ENCODE data around the gene IFNGR2. TPM values are rescaled to one million over a fixed set of nuclear protein-coding genes. Genes with fewer than 3 reads are reported as not detected.

The IFNGR2 gene
- total and polyA plus RNA-seq, 2 experiments from 2014 or later: 21.9 to 29.4 TPM

DNA sequence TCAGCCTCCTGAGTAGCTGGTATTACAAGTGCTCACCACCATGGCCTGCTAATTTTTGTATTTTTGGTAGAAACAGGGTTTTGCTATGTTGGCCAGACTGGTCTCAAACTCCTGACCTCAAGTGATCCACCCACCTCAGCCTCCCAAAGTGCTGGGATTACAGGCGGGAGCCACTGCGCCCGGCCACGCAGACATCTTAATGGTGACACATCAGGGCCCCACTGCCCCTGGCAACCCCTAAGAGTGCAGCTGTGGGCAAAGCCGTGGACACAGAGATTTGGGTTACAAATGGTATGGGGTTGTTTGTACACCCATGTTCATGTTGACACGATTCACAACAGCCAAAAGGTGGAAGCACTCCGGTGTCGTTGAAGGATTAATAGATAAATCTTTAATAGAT, 29.8 kb downstream of the IFNGR2 start:
- Histone ChIP-seq H3K27me3 (ENCODE audit: insufficient read depth) (no peaks in the 10 kb centered on the region), H2AFZ (no peak overlapping the region), H3K9me2 (ENCODE audit: insufficient read depth) (no peaks in the 10 kb centered on the region), H3K4me3 (no peak overlapping the region), H3K79me2 (replicated peaks; ENCODE audit: insufficient read depth) (no peaks in the 10 kb centered on the region), H3K4me2 (no peak overlapping the region), H3K4me1 (ENCODE audit: insufficient read depth) (no peaks in the 10 kb centered on the region), H3F3A (replicated peaks; ENCODE audit: low read depth) (0 out of 2 replicates have a peak, but pooled peaks cover 4% of the 10 kb centered on the region), H4K20me1 (replicated peaks; ENCODE audit: insufficient read depth) (peaks cover 4% of the 10 kb centered on the region), H3K27ac (ENCODE audit: low read depth) (no peak overlapping the region), H3K36me3 (ENCODE audit: insufficient read depth) (peaks cover 17% of the 10 kb centered on the region)
- H3K4me3 Mint-ChIP-seq: no peak overlapping the region
- no peak for DNase-seq (ENCODE audit: low spot score)
- H3K36me3 Mint-ChIP-seq (ENCODE audit: low read depth): peaks cover 56% of the 10 kb centered on the region
- no peaks in the 10 kb centered on the region for H3K4me1 Mint-ChIP-seq
- no peaks in the 10 kb centered on the region for H3K9me3 Mint-ChIP-seq
- no peak for TF ChIP-seq ZNF114 (CRISPR knock-in tag; IDR thresholded peaks at IDR 0.05)
- no peak for TF ChIP-seq NANOG (IDR thresholded peaks at IDR 0.05; ENCODE audit: borderline replicate concordance)
- TF ChIP-seq, protein P1, sequence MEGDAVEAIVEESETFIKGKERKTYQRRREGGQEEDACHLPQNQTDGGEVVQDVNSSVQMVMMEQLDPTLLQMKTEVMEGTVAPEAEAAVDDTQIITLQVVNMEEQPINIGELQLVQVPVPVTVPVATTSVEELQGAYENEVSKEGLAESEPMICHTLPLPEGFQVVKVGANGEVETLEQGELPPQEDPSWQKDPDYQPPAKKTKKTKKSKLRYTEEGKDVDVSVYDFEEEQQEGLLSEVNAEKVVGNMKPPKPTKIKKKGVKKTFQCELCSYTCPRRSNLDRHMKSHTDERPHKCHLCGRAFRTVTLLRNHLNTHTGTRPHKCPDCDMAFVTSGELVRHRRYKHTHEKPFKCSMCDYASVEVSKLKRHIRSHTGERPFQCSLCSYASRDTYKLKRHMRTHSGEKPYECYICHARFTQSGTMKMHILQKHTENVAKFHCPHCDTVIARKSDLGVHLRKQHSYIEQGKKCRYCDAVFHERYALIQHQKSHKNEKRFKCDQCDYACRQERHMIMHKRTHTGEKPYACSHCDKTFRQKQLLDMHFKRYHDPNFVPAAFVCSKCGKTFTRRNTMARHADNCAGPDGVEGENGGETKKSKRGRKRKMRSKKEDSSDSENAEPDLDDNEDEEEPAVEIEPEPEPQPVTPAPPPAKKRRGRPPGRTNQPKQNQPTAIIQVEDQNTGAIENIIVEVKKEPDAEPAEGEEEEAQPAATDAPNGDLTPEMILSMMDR (conservative IDR thresholded peaks at IDR 0.05; ENCODE audit: low read depth in 2 of 2): no peak
- no peak for TF ChIP-seq EZH2 (IDR thresholded peaks at IDR 0.05; ENCODE audit: low read depth, unreplicated experiment)
- TF ChIP-seq ZNF331 (CRISPR knock-in tag; IDR thresholded peaks at IDR 0.05; ENCODE audit: low read depth): no peak
- no peak for TF ChIP-seq REST (IDR thresholded peaks at IDR 0.05; ENCODE audit: unreplicated experiment)
- TF ChIP-seq STAT1 (IDR thresholded peaks at IDR 0.05; ENCODE audit: unreplicated experiment): no peak
- no peak for TF ChIP-seq CREB1 (CRISPR knock-in tag; IDR thresholded peaks at IDR 0.05; ENCODE audit: low read depth)
- no peak for TF ChIP-seq JUNB (IDR thresholded peaks at IDR 0.05; ENCODE audit: unreplicated experiment)
- no peak for TF ChIP-seq ZNF462 (CRISPR knock-in tag; IDR thresholded peaks at IDR 0.05)
- TF ChIP-seq POLR2AphosphoS5 (IDR thresholded peaks at IDR 0.05; ENCODE audit: low read depth): no peak
- no peak for TF ChIP-seq EZH2phosphoT487 (IDR thresholded peaks at IDR 0.05; ENCODE audit: unreplicated experiment)
- TF ChIP-seq, protein P2, sequence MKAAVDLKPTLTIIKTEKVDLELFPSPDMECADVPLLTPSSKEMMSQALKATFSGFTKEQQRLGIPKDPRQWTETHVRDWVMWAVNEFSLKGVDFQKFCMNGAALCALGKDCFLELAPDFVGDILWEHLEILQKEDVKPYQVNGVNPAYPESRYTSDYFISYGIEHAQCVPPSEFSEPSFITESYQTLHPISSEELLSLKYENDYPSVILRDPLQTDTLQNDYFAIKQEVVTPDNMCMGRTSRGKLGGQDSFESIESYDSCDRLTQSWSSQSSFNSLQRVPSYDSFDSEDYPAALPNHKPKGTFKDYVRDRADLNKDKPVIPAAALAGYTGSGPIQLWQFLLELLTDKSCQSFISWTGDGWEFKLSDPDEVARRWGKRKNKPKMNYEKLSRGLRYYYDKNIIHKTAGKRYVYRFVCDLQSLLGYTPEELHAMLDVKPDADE (IDR thresholded peaks at IDR 0.05): no peak
- no peak overlapping the region for H3K27ac Mint-ChIP-seq
- no peak for ATAC-seq
- peaks cover 2% of the 10 kb centered on the region for H3K27me3 Mint-ChIP-seq (ENCODE audit: insufficient read depth, low read depth, poor library complexity)
